ENCODE results near the gene DNM1. TPM values are rescaled to one million over a fixed set of nuclear protein-coding genes. Genes with fewer than 3 reads are reported as not detected.

Gene DNM1
- total RNA-seq, 4 donors from 2014 or later: 4.7 to 9.2 (median 5.4) TPM

DNA sequence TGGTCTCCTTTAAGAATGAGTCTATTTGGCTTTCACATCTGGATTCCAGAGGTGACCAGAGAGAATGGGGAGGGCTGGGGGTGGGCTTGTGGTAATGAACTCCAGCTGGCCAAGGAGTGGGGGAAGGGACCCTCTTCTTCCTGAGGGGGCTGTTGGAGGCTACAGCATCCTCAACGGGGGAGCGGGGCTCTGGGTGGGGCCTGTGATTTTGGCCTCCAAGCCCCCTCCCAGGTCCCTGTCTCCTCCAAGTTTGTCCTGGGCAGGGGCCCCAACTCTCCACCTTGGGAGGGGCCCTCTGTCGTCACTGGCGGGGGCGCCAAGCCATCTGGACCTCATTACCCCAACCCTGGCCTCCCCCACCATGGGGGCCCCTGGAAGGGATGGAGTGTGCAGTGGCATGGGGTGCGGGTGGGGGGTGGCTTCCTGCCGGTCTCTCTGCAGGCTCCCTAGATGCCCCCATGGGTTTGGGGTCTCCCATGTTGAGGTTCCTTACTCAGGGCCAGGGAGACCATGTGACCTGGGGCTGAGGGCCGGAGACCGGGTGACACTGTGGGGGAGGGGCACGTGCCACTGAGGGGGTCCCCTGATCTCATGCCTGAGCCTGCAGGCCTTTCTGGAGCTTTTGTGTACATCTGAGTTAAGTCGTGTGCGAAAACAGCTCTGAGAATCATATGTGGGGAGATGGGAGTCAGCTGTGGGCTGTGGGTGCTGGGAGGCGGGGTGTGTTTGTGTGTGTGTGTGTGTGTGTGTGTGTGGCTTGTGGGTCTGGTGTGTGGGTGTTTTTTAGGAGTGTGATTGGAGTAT lies 40.2 kb downstream of the DNM1 start:
- peak overlapping the region in 2 of 3 donors; percentile 10 to 33 for H3K27ac ChIP-seq
- no peaks in the 10 kb centered on the region for H3K27me3 ChIP-seq
- no peak overlapping the region for H3K4me3 ChIP-seq (replicated peaks in 1 of 3)
- peaks cover 0 to 4% of the 10 kb centered on the region in 2 donors for H3K4me1 ChIP-seq
- intact Hi-C loops (cut with DNase I): no loop called here
- TF ChIP-seq, protein P1, sequence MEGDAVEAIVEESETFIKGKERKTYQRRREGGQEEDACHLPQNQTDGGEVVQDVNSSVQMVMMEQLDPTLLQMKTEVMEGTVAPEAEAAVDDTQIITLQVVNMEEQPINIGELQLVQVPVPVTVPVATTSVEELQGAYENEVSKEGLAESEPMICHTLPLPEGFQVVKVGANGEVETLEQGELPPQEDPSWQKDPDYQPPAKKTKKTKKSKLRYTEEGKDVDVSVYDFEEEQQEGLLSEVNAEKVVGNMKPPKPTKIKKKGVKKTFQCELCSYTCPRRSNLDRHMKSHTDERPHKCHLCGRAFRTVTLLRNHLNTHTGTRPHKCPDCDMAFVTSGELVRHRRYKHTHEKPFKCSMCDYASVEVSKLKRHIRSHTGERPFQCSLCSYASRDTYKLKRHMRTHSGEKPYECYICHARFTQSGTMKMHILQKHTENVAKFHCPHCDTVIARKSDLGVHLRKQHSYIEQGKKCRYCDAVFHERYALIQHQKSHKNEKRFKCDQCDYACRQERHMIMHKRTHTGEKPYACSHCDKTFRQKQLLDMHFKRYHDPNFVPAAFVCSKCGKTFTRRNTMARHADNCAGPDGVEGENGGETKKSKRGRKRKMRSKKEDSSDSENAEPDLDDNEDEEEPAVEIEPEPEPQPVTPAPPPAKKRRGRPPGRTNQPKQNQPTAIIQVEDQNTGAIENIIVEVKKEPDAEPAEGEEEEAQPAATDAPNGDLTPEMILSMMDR (IDR thresholded peaks at IDR 0.05): no peak
- no peak for TF ChIP-seq POLR2A (IDR thresholded peaks at IDR 0.05)
- DNase-seq: no peak
- no peaks in the 10 kb centered on the region for H3K9me3 ChIP-seq
- no peaks in the 10 kb centered on the region for H3K36me3 ChIP-seq
- WGBS, 2 donors: 77 to 84% methylated on average over 5 to 10 of the region's 13 CpGs

DNA sequence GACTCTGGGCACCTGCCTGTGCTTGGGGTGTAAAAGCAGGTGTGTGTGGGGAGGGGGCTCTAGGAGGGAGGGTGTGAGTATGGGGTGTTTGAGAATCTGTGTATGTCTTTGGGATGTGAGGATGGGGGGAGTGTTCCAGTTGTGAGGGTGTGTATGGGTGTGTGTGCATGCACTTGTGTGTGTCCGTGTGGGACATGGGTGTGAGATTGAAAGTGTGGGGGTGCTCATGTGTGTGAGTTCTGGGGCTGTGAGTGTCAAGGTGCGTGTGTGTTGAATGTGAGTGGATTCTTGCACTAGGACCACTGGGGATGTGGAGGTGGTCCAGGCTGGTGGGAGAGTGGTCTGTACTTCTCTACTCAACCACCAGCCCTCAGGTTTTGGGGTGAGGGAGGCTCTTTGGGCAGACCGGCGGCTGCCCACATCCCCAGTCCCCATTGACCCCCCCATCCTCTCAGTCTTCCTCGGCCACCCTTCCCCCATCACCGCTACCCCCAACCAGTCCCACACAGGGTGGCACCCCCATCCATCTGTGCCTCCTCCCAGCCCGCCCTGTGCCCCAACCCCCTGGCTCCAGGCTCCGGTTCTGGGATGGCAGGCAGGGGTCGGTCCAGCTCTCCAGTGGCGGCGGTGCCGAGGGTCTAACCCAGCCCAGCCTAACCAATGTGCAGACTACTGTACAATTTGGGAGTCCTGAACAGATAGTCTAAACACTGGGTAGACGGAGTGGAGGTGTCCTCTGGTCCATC lies 41.1 kb downstream of the DNM1 start:
- Histone ChIP-seq H3K4me1 (peaks cover 0 to 4% of the 10 kb centered on the region in 2 donors), H3K36me3 (no peaks in the 10 kb centered on the region), H3K27me3 (no peaks in the 10 kb centered on the region), H3K9me3 (no peaks in the 10 kb centered on the region), H3K27ac (peak overlapping the region in 2 of 3 donors; percentile 37 to 41), H3K4me3 (replicated peaks in 1 of 3) (peak overlapping the region in 1 of 3 donors; percentile 14)
- intact Hi-C loops (cut with DNase I): no loop called here
- 73 to 83% methylated on average over 9 to 10 of the region's 13 CpGs for WGBS, 2 donors
- DNase-seq: no peak
- no peak for TF ChIP-seq POLR2A (IDR thresholded peaks at IDR 0.05)
- TF ChIP-seq, protein P1 (IDR thresholded peaks at IDR 0.05): no peak

DNA sequence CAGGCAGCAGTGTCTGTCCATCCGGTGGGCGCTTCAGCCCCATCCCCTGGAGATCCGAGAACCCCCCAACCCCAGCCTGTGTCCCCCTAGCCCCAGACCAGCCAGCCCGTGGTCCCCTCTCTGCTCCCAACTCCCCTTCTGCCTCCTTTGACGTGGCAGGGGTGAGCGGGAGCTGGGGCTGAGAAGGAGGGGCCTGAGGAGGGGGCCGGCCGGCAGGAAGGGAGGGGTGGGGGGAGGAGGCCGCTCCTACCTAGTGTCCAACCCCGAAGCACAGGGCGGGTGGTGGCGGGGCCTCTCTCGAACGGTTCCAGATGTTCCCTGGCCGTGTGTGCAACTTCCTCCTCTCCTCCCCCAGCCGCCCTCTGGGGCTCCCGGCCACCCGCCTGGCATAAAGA lies 41.7 kb downstream of the DNM1 start:
- no peaks in the 10 kb centered on the region for H3K36me3 ChIP-seq
- TF ChIP-seq, protein P1 (IDR thresholded peaks at IDR 0.05): no peak
- TF ChIP-seq POLR2A (IDR thresholded peaks at IDR 0.05): no peak
- peak overlapping the region in 2 of 3 donors; percentile 37 to 41 for H3K27ac ChIP-seq
- no peaks in the 10 kb centered on the region for H3K27me3 ChIP-seq
- peak; percentile 29 to 35 for DNase-seq
- 17 to 24% methylated on average over 5 to 12 of the region's 18 CpGs for WGBS, 2 donors
- no peaks in the 10 kb centered on the region for H3K9me3 ChIP-seq
- peaks cover 0 to 4% of the 10 kb centered on the region in 2 donors for H3K4me1 ChIP-seq
- H3K4me3 ChIP-seq (replicated peaks in 1 of 3): peak overlapping the region in 1 of 3 donors; percentile 14
- intact Hi-C loops (cut with DNase I): no loop called here

DNA sequence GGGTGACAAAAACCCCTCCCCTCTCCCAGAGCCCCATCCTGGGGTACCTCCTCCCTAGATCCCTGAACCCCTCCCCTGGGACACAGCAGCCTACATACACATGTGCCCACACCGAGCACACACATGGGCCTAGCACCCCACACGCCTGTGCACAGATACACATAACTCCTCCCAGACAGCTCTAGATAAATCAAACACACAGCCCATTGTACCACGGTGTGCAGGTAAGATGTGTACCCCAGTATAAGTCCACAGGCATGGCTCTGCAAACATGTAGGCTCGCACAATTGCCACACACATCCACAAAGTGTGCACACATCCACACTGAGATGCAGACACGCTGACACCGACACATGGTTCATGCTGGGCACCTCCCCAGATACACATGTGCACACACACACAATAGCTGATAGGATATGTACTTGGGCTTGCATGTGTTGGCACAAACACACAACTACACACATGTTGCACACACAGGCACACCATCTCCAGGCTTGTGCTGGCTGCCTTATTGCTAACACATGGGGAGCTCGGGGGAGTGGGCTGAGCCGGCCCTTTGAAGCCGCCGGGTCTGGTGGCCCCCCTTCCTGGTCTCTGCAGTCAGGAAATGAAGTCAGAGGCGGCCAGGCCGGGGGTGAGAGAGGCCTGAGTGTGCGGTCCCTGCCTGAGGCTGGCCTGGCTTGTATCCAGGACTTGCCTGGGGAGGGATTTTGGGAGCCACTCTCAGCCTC lies 42.4 kb downstream of the DNM1 start:
- DNase-seq: no peak
- H3K27me3 ChIP-seq: no peaks in the 10 kb centered on the region
- H3K27ac ChIP-seq: peak overlapping the region in 2 of 3 donors; percentile 10 to 41
- H3K4me1 ChIP-seq: peaks cover 0 to 10% of the 10 kb centered on the region in 2 donors
- 62 to 72% methylated on average over 6 of the region's 13 CpGs for WGBS, 2 donors
- no peak for TF ChIP-seq POLR2A (IDR thresholded peaks at IDR 0.05)
- TF ChIP-seq, protein P1 (IDR thresholded peaks at IDR 0.05): peak in 1 of 6 experiments; percentile 3
- no peak overlapping the region for H3K4me3 ChIP-seq (replicated peaks in 1 of 3)
- no peaks in the 10 kb centered on the region for H3K9me3 ChIP-seq
- intact Hi-C loops (cut with DNase I): no loop called here
- H3K36me3 ChIP-seq: no peaks in the 10 kb centered on the region

Measured in thyroid gland (tissue), 4 donors.